OCI-LY7 (cell line): Measurements from ENCODE around the gene LRRC47.

ENCODE experiments used
- CTCF ChIP-seq: fragments of 200-600 bp; sonication (generic); conservative IDR thresholded peaks from 2 replicates; pipeline ENCODE4 v1.5.1; 2014; ENCODE audit warnings: mild to moderate bottlenecking, antibody characterized with exemption, low read length, moderate library complexity, mixed read lengths
- EZH2phosphoT487 ChIP-seq: fragments of 200-600 bp; sonication (generic); IDR thresholded peaks from 2 replicates; pipeline ENCODE4 v1.6.1; 2018; ENCODE audit warnings: low read depth, borderline replicate concordance, mild to moderate bottlenecking, mixed run types, antibody characterized with exemption, low read length, moderate library complexity, mixed read lengths

- TF ChIP-seq CTCF: no peak
- no peak for TF ChIP-seq EZH2phosphoT487
Observed at GRCh38 chr1:3788756-3789420, 7.4 kb downstream of the LRRC47 start.
